Upper lobe of left lung (tissue), 4 donors: ENCODE data around the gene KCND2.

ENCODE experiments used
- CTCF ChIP-seq, 6 experiments: fragments of 450-650 bp in 4 of 6; fragments of 200-600 bp in 2 of 6; sonication (generic) in 2 of 6; IDR thresholded peaks; one replicate each; pipeline ENCODE4 v1.5.1; 2016 to 2019; ENCODE audit warnings: antibody characterized with exemption in 6 of 6
- POLR2A ChIP-seq, 4 donors: fragments of 450-650 bp; IDR thresholded peaks; one replicate each; pipeline ENCODE4 v1.5.1; 2016 to 2017; ENCODE audit warnings: antibody characterized with exemption in 4 of 4, mild to moderate bottlenecking in 2 of 4
- POLR2AphosphoS5 ChIP-seq, 2 donors: sonication (generic); formaldehyde crosslinking; IDR thresholded peaks; one replicate each; pipeline ENCODE4 v1.5.1; 2017; ENCODE audit warnings: antibody characterized with exemption in 2 of 2

DNA sequence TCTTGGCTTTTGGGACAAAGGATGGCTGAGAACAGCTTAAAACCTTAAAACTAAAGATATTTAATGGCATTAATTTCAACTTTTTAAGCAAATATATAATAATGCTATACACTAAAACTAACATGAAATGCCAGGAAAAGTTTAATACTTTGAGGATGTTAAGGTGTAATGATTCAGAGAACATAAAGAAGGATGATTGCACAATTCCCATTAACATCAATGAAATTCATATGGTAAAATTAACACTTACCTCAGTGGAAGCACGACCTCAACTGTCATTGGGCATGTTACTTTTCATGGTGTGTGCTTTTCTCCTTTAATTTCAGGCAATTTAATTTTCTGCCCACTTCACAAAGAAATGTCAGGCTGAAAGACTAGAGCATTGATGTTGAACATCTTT is 171.7 kb downstream of the KCND2 start:
- no peak for TF ChIP-seq CTCF (IDR thresholded peaks at IDR 0.05)
- TF ChIP-seq POLR2AphosphoS5 (IDR thresholded peaks at IDR 0.05): no peak
- TF ChIP-seq POLR2A (IDR thresholded peaks at IDR 0.05): no peak
